ENCODE results near the gene RGS6.

RGS6 gene

GRCh38 chr14:72000907-72001306, 68.7 kb downstream of the RGS6 start:
- Histone ChIP-seq H3K9ac (ENCODE audit: low read length) (no peak overlapping the region), H3K4me2 (ENCODE audit: low read length) (no peak overlapping the region)
- TF ChIP-seq EZH2 (IDR thresholded peaks at IDR 0.05; ENCODE audit: borderline replicate concordance, low read length) (no peak), CTCF (IDR thresholded peaks at IDR 0.05; ENCODE audit: low read length) (no peak)

GRCh38 chr14:72002731-72003130, 70.5 kb downstream of the RGS6 start:
- Histone ChIP-seq H3K4me1 (ENCODE audit: insufficient read depth, low read length, severe bottlenecking) (no peaks in the 10 kb centered on the region), H3K79me2 (ENCODE audit: insufficient read depth, low read length) (no peaks in the 10 kb centered on the region), H3K27me3 (ENCODE audit: insufficient read depth, low read length) (no peaks in the 10 kb centered on the region), H3K4me2 (ENCODE audit: low read length) (no peak overlapping the region), H3K9me3 (ENCODE audit: low read length) (no peaks in the 10 kb centered on the region), H3K36me3 (ENCODE audit: insufficient read depth, low read length) (no peaks in the 10 kb centered on the region), H3K9ac (ENCODE audit: low read length) (no peak overlapping the region), H3K27ac (ENCODE audit: low read depth, low read length, poor library complexity, severe bottlenecking) (no peak overlapping the region), H3K4me3 (ENCODE audit: low read depth, low read length, poor library complexity, severe bottlenecking) (no peak overlapping the region), H3K9me2 (ENCODE audit: low read depth, low read length) (no peaks in the 10 kb centered on the region), H4K20me1 (ENCODE audit: insufficient read depth, low read length) (no peaks in the 10 kb centered on the region), H3F3A (ENCODE audit: insufficient read depth, low read length) (no peaks in the 10 kb centered on the region), H2AFZ (ENCODE audit: low read length) (no peak overlapping the region)
- no peak for TF ChIP-seq EZH2 (IDR thresholded peaks at IDR 0.05; ENCODE audit: borderline replicate concordance, low read length)
- no peak for TF ChIP-seq CTCF (IDR thresholded peaks at IDR 0.05; ENCODE audit: low read length)

More at GRCh38 chr14:72000907-72001306, 68.7 kb downstream of the RGS6 start:
- H3K27me3 ChIP-seq (ENCODE audit: insufficient read depth, low read length): no peaks in the 10 kb centered on the region
- H3K9me3 ChIP-seq (ENCODE audit: low read length): no peaks in the 10 kb centered on the region
- H3K4me3 ChIP-seq (ENCODE audit: low read depth, low read length, poor library complexity, severe bottlenecking): no peak overlapping the region
- no peak overlapping the region for H2AFZ ChIP-seq (ENCODE audit: low read length)
- H3K27ac ChIP-seq (ENCODE audit: low read depth, low read length, poor library complexity, severe bottlenecking): no peak overlapping the region
- no peaks in the 10 kb centered on the region for H3K9me2 ChIP-seq (ENCODE audit: low read depth, low read length)
- no peaks in the 10 kb centered on the region for H3K79me2 ChIP-seq (ENCODE audit: insufficient read depth, low read length)
- H3K36me3 ChIP-seq (ENCODE audit: insufficient read depth, low read length): no peaks in the 10 kb centered on the region
- no peaks in the 10 kb centered on the region for H4K20me1 ChIP-seq (ENCODE audit: insufficient read depth, low read length)
- H3F3A ChIP-seq (ENCODE audit: insufficient read depth, low read length): no peaks in the 10 kb centered on the region
- no peaks in the 10 kb centered on the region for H3K4me1 ChIP-seq (ENCODE audit: insufficient read depth, low read length, severe bottlenecking)

GRCh38 chr14:72008666-72009065, 76.4 kb downstream of the RGS6 start:
- Histone ChIP-seq H3K27me3 (ENCODE audit: insufficient read depth, low read length) (no peaks in the 10 kb centered on the region), H3F3A (ENCODE audit: insufficient read depth, low read length) (no peaks in the 10 kb centered on the region), H2AFZ (ENCODE audit: low read length) (no peak overlapping the region), H3K36me3 (ENCODE audit: insufficient read depth, low read length) (no peaks in the 10 kb centered on the region), H3K9ac (ENCODE audit: low read length) (no peak overlapping the region), H3K4me3 (ENCODE audit: low read depth, low read length, poor library complexity, severe bottlenecking) (no peak overlapping the region), H3K79me2 (ENCODE audit: insufficient read depth, low read length) (no peaks in the 10 kb centered on the region), H4K20me1 (ENCODE audit: insufficient read depth, low read length) (no peaks in the 10 kb centered on the region), H3K4me2 (ENCODE audit: low read length) (no peak overlapping the region), H3K27ac (ENCODE audit: low read depth, low read length, poor library complexity, severe bottlenecking) (no peak overlapping the region), H3K9me2 (ENCODE audit: low read depth, low read length) (no peaks in the 10 kb centered on the region), H3K9me3 (ENCODE audit: low read length) (no peaks in the 10 kb centered on the region), H3K4me1 (ENCODE audit: insufficient read depth, low read length, severe bottlenecking) (no peaks in the 10 kb centered on the region)
- TF ChIP-seq CTCF (IDR thresholded peaks at IDR 0.05; ENCODE audit: low read length): no peak
- no peak for TF ChIP-seq EZH2 (IDR thresholded peaks at IDR 0.05; ENCODE audit: borderline replicate concordance, low read length)

Data from OCI-LY1 (cell line).